Measurements from ENCODE around the gene SLC12A4.

GRCh38 chr16:68000450-68000849 is 32.0 kb upstream of the SLC12A4 start:
- TF ChIP-seq, protein P1, sequence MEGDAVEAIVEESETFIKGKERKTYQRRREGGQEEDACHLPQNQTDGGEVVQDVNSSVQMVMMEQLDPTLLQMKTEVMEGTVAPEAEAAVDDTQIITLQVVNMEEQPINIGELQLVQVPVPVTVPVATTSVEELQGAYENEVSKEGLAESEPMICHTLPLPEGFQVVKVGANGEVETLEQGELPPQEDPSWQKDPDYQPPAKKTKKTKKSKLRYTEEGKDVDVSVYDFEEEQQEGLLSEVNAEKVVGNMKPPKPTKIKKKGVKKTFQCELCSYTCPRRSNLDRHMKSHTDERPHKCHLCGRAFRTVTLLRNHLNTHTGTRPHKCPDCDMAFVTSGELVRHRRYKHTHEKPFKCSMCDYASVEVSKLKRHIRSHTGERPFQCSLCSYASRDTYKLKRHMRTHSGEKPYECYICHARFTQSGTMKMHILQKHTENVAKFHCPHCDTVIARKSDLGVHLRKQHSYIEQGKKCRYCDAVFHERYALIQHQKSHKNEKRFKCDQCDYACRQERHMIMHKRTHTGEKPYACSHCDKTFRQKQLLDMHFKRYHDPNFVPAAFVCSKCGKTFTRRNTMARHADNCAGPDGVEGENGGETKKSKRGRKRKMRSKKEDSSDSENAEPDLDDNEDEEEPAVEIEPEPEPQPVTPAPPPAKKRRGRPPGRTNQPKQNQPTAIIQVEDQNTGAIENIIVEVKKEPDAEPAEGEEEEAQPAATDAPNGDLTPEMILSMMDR (IDR thresholded peaks at IDR 0.05): no peak
- TF ChIP-seq POLR2A (IDR thresholded peaks at IDR 0.05): no peak
